SK-N-MC (cell line): ENCODE data around the gene KRT72.

Experiments used
- EZH2 ChIP-seq: fragments of 200-600 bp; sonication (generic); IDR thresholded peaks from one replicate; pipeline ENCODE4 v1.6.1; 2017; ENCODE audit warnings: antibody characterized with exemption
- FOXP2 ChIP-seq: optimal IDR thresholded peaks from 2 replicates; pipeline ENCODE3; 2011; ENCODE audit warnings: mild to moderate bottlenecking, moderate library complexity; ENCODE audit not compliant: insufficient read depth; ENCODE audit errors: extremely low read length, control extremely low read depth
- POLR2AphosphoS5 ChIP-seq: IDR thresholded peaks from 2 replicates; pipeline ENCODE4 v1.6.1; 2012; ENCODE audit warnings: mild to moderate bottlenecking, low read depth, low read length, borderline replicate concordance

DNA sequence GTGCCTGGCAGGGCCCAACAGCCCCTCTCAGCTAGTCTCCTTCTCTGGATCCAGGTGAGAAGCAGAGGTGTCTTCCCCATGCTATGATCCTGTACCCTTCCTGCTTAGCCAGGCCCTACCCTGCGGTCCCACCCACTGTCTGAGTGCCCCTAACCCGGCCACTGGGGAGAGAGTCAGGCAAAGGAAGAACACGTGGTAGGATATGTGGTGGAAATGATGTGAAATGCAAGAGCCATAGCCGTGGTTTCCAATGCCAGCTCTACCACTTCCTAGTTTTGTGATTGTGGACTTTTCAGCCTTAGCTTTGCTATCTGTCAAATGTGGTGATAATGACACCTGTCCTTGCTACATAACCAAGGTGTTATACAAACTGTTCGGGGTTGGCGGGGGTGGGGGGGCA lies 34.9 kb upstream of the KRT72 start:
- no peak for TF ChIP-seq EZH2
- no peak for TF ChIP-seq POLR2AphosphoS5
- TF ChIP-seq FOXP2 = no peak
